ENCODE data around the gene ADAMTS2.

DNA sequence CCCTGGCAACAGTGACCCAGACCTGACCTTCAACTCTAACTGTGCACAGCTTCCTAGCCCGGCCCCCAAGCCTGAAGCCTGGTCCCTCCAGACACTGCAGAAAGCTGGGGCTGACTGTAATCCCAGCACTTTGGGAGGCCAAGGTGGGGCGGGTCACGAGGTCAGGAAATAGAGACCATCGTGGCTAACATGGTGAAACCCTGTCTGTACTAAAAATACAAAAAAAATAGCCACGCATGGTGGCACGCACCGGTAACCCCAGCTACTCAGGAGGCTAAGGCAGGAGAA lies 35.9 kb downstream of the ADAMTS2 start:
- TF ChIP-seq TAF1 (IDR thresholded peaks at IDR 0.05; ENCODE audit: low read depth, low read length) (no peak), POLR2A (IDR thresholded peaks at IDR 0.05; ENCODE audit: low read depth, low read length) (no peak), POLR2AphosphoS5 (IDR thresholded peaks at IDR 0.05; ENCODE audit: low read depth, low read length) (no peak), SPI1 (IDR thresholded peaks at IDR 0.05; ENCODE audit: low read depth, low read length) (no peak), PAX5 (IDR thresholded peaks at IDR 0.05; ENCODE audit: insufficient read depth, low read length, severe bottlenecking) (no peak), POU2F2 (IDR thresholded peaks at IDR 0.05; ENCODE audit: low read depth, low read length) (no peak)

Measured in GM12891 (cell line).